Body of pancreas (tissue), 4 donors: ENCODE measurements around the gene ADGRG3. TPM values are rescaled to one million over a fixed set of nuclear protein-coding genes. Genes with fewer than 3 reads are reported as not detected.

Experiments used
- ATAC-seq: fragments of 150-250 bp; one replicate; pipeline ENCODE4 v1.9.1; 2016
- DNase-seq, 4 donors: peaks; one replicate each; pipeline ENCODE4 v3.0.0-alpha.2; 2019
- H3K27ac ChIP-seq, 4 donors: fragments of 200-600 bp; sonication (generic); 1 replicate in 3 of 4; 2 replicates in 1 of 4; pipeline versions ENCODE4 v1.5.1 to v1.6.1; 2016 to 2019; ENCODE audit warnings: mild to moderate bottlenecking in 1 of 4, mixed read lengths in 1 of 4, moderate library complexity in 1 of 4
- H3K27me3 ChIP-seq, 2 donors: fragments of 200-600 bp; sonication (generic); one replicate each; pipeline ENCODE4 v1.6.0; 2016; ENCODE audit warnings: mild to moderate bottlenecking in 1 of 2
- H3K36me3 ChIP-seq, 2 donors: fragments of 200-600 bp; sonication (generic); replicated peaks in 1 of 2; 2 replicates each; pipeline ENCODE4 v1.5.1; 2016; ENCODE audit warnings: low read depth in 2 of 2; ENCODE audit not compliant: insufficient read depth in 1 of 2
- H3K4me1 ChIP-seq: fragments of 200-600 bp; sonication (generic); one replicate; pipeline ENCODE4 v1.6.0; 2016
- H3K4me3 ChIP-seq, 2 donors: fragments of 200-600 bp; sonication (generic); 1 replicate in 1 of 2; 2 replicates in 1 of 2; pipeline ENCODE4 v1.5.1; 2016 to 2019
- H3K9me3 ChIP-seq, 3 donors: fragments of 200-600 bp; sonication (generic); 1 replicate in 2 of 3; 2 replicates in 1 of 3; pipeline ENCODE4 v1.5.1; 2016
- POLR2A ChIP-seq, 3 donors: fragments of 450-650 bp; IDR thresholded peaks; one replicate each; pipeline ENCODE4 v1.6.1; 2016; ENCODE audit warnings: antibody characterized with exemption in 3 of 3, mild to moderate bottlenecking in 2 of 3
- WGBS, 2 donors: methylation state at CpG; one replicate each; pipeline ENCODE4 v1.1.5; 2017; 5-methylcytosine and 5-hydroxymethylcytosine counted together
- intact Hi-C: fragments of 100-400 bp; cut with DNase I; formaldehyde crosslinking; loops from one replicate; pipeline ENCODE4 v1.15.1; 2023
- total RNA-seq, 2 donors: library from RNA; depleted of rRNA; stranded (reverse); fragments of >200 nt; gene quantifications; one replicate each; pipeline ENCODE4 v1.1.0, GENCODE V29; 2016
- TF ChIP-seq, protein P1 (sequence below), 7 experiments: fragments of 450-650 bp in 4 of 7; fragments of 200-600 bp in 3 of 7; sonication (generic) in 3 of 7; IDR thresholded peaks; one replicate each; pipeline ENCODE4 v1.5.1; 2016 to 2019; ENCODE audit warnings: antibody characterized with exemption in 7 of 7

Gene ADGRG3
- total RNA-seq, 2 donors from 2014 or later = 2.0 to 6.0 TPM

DNA sequence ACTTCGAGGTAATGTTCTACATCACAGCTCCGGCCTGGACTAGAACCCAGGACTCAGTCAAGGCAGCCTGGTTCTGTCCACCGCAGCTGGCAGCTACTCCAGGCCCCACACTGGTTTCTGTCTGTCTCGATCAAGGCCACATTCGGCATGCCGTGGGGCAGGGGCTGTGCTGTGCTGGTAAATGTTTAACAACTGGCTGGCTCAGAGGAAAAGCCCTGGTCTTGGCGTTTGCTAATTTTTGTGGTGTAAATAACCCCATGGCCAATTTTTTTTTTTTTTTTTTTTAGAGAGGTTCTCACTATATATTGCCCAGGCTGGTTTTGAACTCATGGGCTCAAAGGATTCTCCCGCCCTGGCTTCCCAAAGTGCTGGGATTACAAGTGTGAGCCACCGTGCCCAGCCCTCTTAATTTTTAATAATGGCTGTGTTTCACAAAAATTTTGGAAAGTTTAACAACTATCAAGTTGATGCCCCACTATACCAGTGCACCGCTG lies 26.2 kb downstream of the ADGRG3 start:
- no peaks in the 10 kb centered on the region for H3K27me3 ChIP-seq
- H3K4me3 ChIP-seq = no peak overlapping the region
- DNase-seq = peak; percentile 90 to 95 (median 94)
- H3K4me1 ChIP-seq = peaks cover 53% of the 10 kb centered on the region
- H3K27ac ChIP-seq = peak overlapping the region; percentile 36 to 92 (median 72)
- no peaks in the 10 kb centered on the region for H3K36me3 ChIP-seq
- ATAC-seq = peak; percentile 93
- peak in 1 of 3 donors; percentile 8 for TF ChIP-seq POLR2A (IDR thresholded peaks at IDR 0.05)
- TF ChIP-seq, protein P1, sequence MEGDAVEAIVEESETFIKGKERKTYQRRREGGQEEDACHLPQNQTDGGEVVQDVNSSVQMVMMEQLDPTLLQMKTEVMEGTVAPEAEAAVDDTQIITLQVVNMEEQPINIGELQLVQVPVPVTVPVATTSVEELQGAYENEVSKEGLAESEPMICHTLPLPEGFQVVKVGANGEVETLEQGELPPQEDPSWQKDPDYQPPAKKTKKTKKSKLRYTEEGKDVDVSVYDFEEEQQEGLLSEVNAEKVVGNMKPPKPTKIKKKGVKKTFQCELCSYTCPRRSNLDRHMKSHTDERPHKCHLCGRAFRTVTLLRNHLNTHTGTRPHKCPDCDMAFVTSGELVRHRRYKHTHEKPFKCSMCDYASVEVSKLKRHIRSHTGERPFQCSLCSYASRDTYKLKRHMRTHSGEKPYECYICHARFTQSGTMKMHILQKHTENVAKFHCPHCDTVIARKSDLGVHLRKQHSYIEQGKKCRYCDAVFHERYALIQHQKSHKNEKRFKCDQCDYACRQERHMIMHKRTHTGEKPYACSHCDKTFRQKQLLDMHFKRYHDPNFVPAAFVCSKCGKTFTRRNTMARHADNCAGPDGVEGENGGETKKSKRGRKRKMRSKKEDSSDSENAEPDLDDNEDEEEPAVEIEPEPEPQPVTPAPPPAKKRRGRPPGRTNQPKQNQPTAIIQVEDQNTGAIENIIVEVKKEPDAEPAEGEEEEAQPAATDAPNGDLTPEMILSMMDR (IDR thresholded peaks at IDR 0.05) = no peak
- no peaks in the 10 kb centered on the region for H3K9me3 ChIP-seq
- WGBS, 2 donors = 17% methylated on average over 10 of the region's 10 CpGs
- intact Hi-C loops = no loop called here

GRCh38 chr16:57694725-57695679 lies 26.9 kb downstream of the ADGRG3 start, which contains the start of gene DRC7:
DRC7 (plus strand) TSS chr16:57694806; CDS start chr16:57697950, 3,144 bp downstream.
- no peaks in the 10 kb centered on the region for H3K36me3 ChIP-seq
- ATAC-seq (peak; percentile 91), DNase-seq (peak; percentile 78 to 91 (median 84))
- peak within 1 kb of the TSS; percentile 36 to 92 (median 72) for H3K27ac ChIP-seq
- WGBS, 2 donors = 32 to 43% methylated on average over 7 to 8 of the region's 8 CpGs
- intact Hi-C loops = no loop called here
- no peak within 1 kb of the TSS for H3K4me3 ChIP-seq
- H3K4me1 ChIP-seq = peaks cover 45% of the 10 kb centered on the region
- no peaks in the 10 kb centered on the region for H3K9me3 ChIP-seq
- TF ChIP-seq, protein P1 (IDR thresholded peaks at IDR 0.05) = no peak
- TF ChIP-seq POLR2A (IDR thresholded peaks at IDR 0.05) = peak in 1 of 3 donors; percentile 17
- no peaks in the 10 kb centered on the region for H3K27me3 ChIP-seq

- H3K36me3 ChIP-seq = no peaks in the 10 kb centered on the region
- ATAC-seq (no peak), DNase-seq (no peak)
- 58 to 74% methylated on average over 5 of the region's 5 CpGs for WGBS, 2 donors
- peaks cover 41% of the 10 kb centered on the region for H3K4me1 ChIP-seq
- peak overlapping the region in 3 of 4 donors; percentile 63 to 92 (median 82) for H3K27ac ChIP-seq
- no peaks in the 10 kb centered on the region for H3K9me3 ChIP-seq
- TF ChIP-seq, protein P1 (IDR thresholded peaks at IDR 0.05) = no peak
- no peak for TF ChIP-seq POLR2A (IDR thresholded peaks at IDR 0.05)
- no peaks in the 10 kb centered on the region for H3K27me3 ChIP-seq
- intact Hi-C loops = no loop called here
- H3K4me3 ChIP-seq = no peak overlapping the region
Observed at GRCh38 chr16:57695680-57696069, 27.6 kb downstream of the ADGRG3 start.

- 88 to 92% methylated on average over 4 to 7 of the region's 7 CpGs for WGBS, 2 donors
- intact Hi-C loops = no loop called here
- ATAC-seq (no peak), DNase-seq (no peak)
- Histone ChIP-seq H3K27me3 (no peaks in the 10 kb centered on the region), H3K4me3 (no peak overlapping the region), H3K36me3 (no peaks in the 10 kb centered on the region), H3K27ac (no peak overlapping the region), H3K9me3 (no peaks in the 10 kb centered on the region), H3K4me1 (peaks cover 41% of the 10 kb centered on the region)
- TF ChIP-seq, protein P1 (IDR thresholded peaks at IDR 0.05) = no peak
Observed at GRCh38 chr16:57696240-57696639, 28.1 kb downstream of the ADGRG3 start.
